T-helper 17 cell (primary cell): ENCODE data around the gene INSRR. TPM values are rescaled to one million over a fixed set of nuclear protein-coding genes. Genes with fewer than 3 reads are reported as not detected.

Experiments used
- ATAC-seq: fragments of 150-1000 bp; cut with Tn5 transposase; 2 replicates; pipeline ENCODE4 v1.10.0; 2021; ENCODE audit warnings: mild to moderate bottlenecking, moderate library complexity
- DNase-seq, 3 donors: peaks; one replicate each; pipeline versions ENCODE4 v3.0.0 to v3.0.0-alpha.2; 2020 to 2021
- H3K9me3 ChIP-seq: one replicate; pipeline ENCODE4 v1.7.0; 2013; ENCODE audit warnings: low read length, mild to moderate bottlenecking; ENCODE audit not compliant: control insufficient read depth, poor library complexity, severe bottlenecking
- H3K27ac Mint-ChIP-seq: one replicate; pipeline ENCODE4 v1.8.0; 2022; ENCODE audit warnings: mild to moderate bottlenecking, moderate library complexity, mixed read lengths
- H3K27me3 Mint-ChIP-seq: one replicate; pipeline ENCODE4 v1.8.0; 2022; ENCODE audit warnings: mixed read lengths
- H3K36me3 Mint-ChIP-seq: one replicate; pipeline ENCODE4 v1.8.0; 2022; ENCODE audit warnings: low read depth, mixed read lengths
- H3K4me1 Mint-ChIP-seq: one replicate; pipeline ENCODE4 v1.8.0; 2022; ENCODE audit warnings: mild to moderate bottlenecking, mixed read lengths
- H3K4me3 Mint-ChIP-seq: one replicate; pipeline ENCODE4 v1.8.0; 2022; ENCODE audit warnings: mild to moderate bottlenecking, moderate library complexity, mixed read lengths
- total RNA-seq, 4 donors: library from RNA in 2 of 4; stranded (reverse) in 2 of 4; gene quantifications; one replicate each; pipeline ENCODE4 v1.2.3 and lab custom pipeline; 2022 to 2026

Gene INSRR
- total RNA-seq, 2 donors from 2014 or later: not detected

DNA sequence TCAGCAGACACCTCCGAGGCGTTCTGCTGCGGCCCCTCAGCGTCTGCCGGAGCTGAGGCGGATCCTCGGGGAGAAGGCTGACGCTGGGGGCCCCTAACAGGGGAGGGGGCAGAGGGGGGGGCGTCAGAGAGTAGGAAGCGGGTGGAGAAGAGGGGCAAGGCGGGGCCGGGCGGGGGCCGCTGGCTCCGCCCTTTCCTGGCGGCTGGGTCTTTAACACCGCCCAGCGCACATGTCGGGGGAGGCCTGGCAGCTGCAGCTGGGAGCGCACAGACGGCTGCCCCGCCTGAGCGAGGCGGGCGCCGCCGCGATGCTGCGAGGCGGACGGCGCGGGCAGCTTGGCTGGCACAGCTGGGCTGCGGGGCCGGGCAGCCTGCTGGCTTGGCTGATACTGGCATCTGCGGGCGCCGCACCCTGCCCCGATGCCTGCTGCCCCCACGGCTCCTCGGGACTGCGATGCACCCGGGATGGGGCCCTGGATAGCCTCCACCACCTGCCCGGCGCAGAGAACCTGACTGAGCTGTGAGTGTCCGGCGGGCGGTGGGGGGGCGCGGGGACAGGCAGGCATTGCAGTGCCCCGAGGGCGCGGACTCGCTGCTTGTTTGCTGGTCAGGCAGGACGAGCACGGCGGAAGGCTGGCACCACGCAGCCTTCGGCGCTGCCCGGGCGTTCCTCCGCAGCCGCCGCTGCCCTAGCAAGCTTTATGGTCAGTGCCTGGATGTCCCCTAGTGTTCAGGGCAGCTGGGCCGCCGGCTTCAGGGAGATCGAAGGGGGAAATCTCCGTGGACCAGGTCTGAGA lies 1.9 kb upstream of the INSRR start, which contains the start of gene NTRK1:
TSS of gene NTRK1 (plus strand) at position 238 of the 796 bp plus-strand sequence. CDS start at position 308, 70 bp downstream.
- H3K4me3 Mint-ChIP-seq: peak within 1 kb of the TSS; percentile 86
- peaks cover 70% of the 10 kb centered on the region for H3K27me3 Mint-ChIP-seq
- H3K9me3 ChIP-seq: no peaks in the 10 kb centered on the region
- H3K36me3 Mint-ChIP-seq: peaks cover 7% of the 10 kb centered on the region
- DNase-seq (peak; percentile 32 to 52 (median 48)), ATAC-seq (peak; percentile 83)
- H3K4me1 Mint-ChIP-seq: peaks cover 32% of the 10 kb centered on the region
- no peak within 1 kb of the TSS for H3K27ac Mint-ChIP-seq

DNA sequence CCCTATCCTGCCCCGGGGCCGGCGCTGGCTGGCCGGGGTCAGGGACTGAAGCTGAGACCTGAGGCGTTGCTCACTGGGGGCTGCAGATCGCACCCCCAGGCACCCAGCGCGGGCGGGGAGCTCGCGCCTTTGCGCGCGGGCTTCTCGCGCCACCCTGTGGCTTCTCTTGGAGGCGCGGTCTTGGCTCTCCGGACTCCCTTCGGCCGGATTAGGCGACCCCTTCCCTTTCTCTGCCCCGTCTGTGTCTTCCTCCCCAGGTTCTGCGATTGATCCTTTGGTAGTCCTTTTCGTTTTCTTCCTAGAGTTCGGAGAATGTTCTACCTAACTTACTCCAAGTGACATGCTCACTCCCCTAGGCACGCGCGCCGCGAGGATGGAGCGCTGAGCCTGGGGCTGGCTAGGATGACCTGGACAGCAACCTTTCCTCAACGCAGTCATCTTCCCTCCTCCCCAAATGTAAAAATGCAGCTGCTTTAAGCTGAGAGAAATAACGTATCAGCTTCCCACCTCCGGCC lies 1.3 kb upstream of the INSRR start:
- peak overlapping the region; percentile 86 for H3K4me3 Mint-ChIP-seq
- peaks cover 29% of the 10 kb centered on the region for H3K4me1 Mint-ChIP-seq
- H3K9me3 ChIP-seq: no peaks in the 10 kb centered on the region
- ATAC-seq (peak; percentile 68), DNase-seq (peak; percentile 44 to 51 (median 44))
- peaks cover 7% of the 10 kb centered on the region for H3K36me3 Mint-ChIP-seq
- H3K27me3 Mint-ChIP-seq: peaks cover 63% of the 10 kb centered on the region
- no peak overlapping the region for H3K27ac Mint-ChIP-seq

DNA sequence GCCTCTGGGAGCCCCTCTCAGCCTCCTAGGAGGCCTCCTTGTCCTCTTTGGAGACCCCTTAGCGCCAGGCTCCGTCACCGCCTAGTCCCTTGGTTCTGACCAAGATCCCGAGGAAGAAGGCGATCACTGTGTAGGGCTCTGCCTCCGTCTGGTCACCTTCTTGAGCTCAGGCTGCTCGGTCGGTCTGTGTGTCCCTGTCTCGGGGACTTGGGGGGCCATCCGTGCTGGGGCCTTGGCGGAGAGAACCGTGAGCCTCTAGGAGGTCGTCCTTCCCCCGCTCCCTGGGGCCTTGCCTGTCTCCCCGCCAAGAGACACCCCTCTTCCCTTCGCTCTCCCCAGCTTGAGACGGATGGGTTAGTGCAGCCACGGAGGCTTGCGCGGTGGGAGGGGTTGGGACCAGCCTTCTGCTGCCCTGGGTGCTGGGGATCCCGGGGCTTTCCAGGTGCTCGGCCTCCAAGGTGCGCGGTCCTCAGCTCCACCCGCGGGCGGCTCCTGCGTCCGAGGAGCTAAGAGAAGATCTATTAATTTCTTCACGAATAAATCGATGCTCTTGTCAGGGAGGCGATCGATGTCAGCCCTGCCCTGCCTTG lies 701 bp upstream of the INSRR start:
- H3K27ac Mint-ChIP-seq: no peak overlapping the region
- H3K36me3 Mint-ChIP-seq: peaks cover 10% of the 10 kb centered on the region
- H3K27me3 Mint-ChIP-seq: peaks cover 62% of the 10 kb centered on the region
- H3K9me3 ChIP-seq: no peaks in the 10 kb centered on the region
- ATAC-seq: peak; percentile 29
- no peak for DNase-seq
- peak overlapping the region; percentile 86 for H3K4me3 Mint-ChIP-seq
- peaks cover 33% of the 10 kb centered on the region for H3K4me1 Mint-ChIP-seq

DNA sequence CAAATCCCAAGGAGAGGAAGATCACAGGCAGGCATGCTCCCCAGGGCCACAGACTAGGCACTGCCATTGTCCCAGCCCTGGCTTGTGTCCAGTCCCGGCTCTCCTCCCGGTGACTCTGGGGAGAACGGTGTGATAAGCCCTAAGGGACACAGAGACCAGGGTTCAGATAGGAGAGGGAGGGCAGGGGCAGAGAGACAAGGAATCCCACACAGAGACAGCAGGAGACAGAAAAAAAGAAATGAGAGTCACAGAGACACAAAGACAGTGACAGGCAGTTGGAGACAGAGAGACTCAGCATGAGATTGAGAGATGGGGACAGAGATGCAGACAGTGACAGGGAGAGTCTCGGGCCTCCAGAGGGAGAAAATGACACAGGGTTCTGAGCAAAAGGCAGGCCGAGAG lies 361 bp downstream of the INSRR start:
- H3K4me1 Mint-ChIP-seq: peaks cover 31% of the 10 kb centered on the region
- H3K9me3 ChIP-seq: no peaks in the 10 kb centered on the region
- H3K4me3 Mint-ChIP-seq: peak overlapping the region; percentile 82
- peaks cover 58% of the 10 kb centered on the region for H3K27me3 Mint-ChIP-seq
- ATAC-seq (no peak), DNase-seq (no peak)
- peaks cover 11% of the 10 kb centered on the region for H3K36me3 Mint-ChIP-seq
- no peak overlapping the region for H3K27ac Mint-ChIP-seq

DNA sequence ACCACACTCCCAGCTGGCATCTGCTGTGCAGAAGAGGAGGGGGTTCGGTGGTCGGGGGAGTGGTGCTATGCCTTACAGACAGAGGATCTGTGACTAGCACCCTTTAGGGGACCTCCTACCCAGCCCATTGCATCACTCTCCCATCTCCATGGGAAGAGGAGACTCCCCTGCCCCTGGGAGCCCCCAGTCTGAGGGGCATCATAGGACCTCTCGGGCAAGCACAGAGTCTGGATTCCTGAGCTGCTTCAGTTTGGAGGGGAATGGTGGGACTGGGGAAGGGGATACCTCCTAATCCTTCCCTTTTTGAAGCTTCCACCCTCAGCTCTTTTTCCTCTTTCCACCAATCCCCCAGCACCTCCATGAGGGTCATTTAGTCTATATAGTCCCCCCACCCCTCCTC lies 1.4 kb downstream of the INSRR start:
- H3K9me3 ChIP-seq: no peaks in the 10 kb centered on the region
- no peak overlapping the region for H3K27ac Mint-ChIP-seq
- H3K4me3 Mint-ChIP-seq: no peak overlapping the region
- H3K4me1 Mint-ChIP-seq: peaks cover 28% of the 10 kb centered on the region
- DNase-seq: no peak
- no peak for ATAC-seq
- peaks cover 6% of the 10 kb centered on the region for H3K36me3 Mint-ChIP-seq
- H3K27me3 Mint-ChIP-seq: peaks cover 58% of the 10 kb centered on the region

DNA sequence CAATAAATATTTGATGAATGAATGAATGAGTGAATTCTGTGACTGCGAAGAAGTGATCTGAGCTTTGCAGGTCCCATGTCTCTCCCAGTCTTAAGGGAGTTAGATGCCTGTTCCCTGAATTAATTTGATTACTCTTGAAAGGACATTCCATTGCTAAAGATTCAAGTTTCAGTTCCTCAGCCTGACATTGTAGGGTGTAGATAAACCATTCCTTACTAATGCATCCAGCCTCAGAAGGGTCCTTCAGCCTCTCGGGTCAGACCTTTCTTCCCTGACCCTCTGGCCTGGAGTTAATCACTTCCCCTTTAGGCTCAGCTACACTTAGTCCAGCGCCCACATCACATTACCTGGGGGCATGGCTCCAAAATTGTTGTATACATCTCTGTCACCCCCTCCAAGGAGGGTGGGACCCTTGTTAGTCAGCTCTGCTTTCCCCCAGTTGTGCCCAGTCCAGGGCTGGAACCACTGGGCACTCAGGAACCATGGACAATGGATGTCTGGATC lies 2.6 kb downstream of the INSRR start:
- no peak overlapping the region for H3K27ac Mint-ChIP-seq
- peaks cover 25% of the 10 kb centered on the region for H3K4me1 Mint-ChIP-seq
- H3K9me3 ChIP-seq: no peaks in the 10 kb centered on the region
- H3K4me3 Mint-ChIP-seq: no peak overlapping the region
- no peak for DNase-seq
- no peak for ATAC-seq
- H3K36me3 Mint-ChIP-seq: peaks cover 6% of the 10 kb centered on the region
- peaks cover 48% of the 10 kb centered on the region for H3K27me3 Mint-ChIP-seq

DNA sequence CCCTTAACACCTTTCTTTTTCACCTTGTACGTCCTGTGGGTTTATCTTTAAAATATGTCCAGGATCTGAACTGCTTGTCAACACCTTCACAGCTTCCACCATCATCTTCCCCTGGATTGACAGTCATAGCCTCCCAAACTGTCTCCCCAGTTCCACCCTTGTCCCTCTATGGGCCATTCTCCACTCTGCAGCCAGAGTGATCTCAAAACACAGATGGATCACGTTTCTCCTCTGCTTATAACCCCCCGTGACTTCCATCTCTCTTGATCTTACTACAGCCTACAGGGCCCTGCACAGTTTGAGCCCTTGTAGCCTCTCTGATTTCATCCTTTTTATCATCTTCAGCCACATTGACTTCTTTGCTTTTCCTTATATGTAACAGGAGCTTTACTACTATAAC lies 4.3 kb downstream of the INSRR start:
- Mint-ChIP-seq H3K4me1 (peaks cover 16% of the 10 kb centered on the region), H3K27me3 (peaks cover 38% of the 10 kb centered on the region), H3K4me3 (no peak overlapping the region), H3K27ac (no peak overlapping the region), H3K36me3 (peaks cover 6% of the 10 kb centered on the region)
- H3K9me3 ChIP-seq: no peaks in the 10 kb centered on the region
- ATAC-seq (no peak), DNase-seq (no peak)

DNA sequence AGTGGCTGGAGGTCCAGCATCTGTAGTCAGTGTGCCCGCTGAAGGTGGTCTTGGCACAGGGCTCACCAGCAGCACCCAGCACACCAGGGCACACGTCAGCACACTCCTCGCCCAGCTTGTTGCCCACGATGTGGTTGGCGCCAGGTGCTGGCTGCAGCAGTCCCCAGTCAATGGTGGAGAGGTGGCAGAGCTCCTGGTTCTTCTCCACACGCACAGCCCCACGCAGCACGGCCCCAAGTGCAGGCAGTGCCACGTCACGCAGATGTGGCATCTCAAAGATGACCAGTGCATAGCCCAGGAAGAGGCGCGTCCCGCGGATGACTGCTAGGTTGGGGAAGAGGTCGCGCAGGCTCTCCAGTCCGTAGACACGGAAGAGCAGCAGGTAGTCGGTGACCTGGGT lies 5.2 kb downstream of the INSRR start:
- Mint-ChIP-seq H3K36me3 (peaks cover 6% of the 10 kb centered on the region), H3K27me3 (peaks cover 34% of the 10 kb centered on the region), H3K27ac (no peak overlapping the region), H3K4me3 (no peak overlapping the region), H3K4me1 (peaks cover 15% of the 10 kb centered on the region)
- ATAC-seq (no peak), DNase-seq (no peak)
- no peaks in the 10 kb centered on the region for H3K9me3 ChIP-seq

DNA sequence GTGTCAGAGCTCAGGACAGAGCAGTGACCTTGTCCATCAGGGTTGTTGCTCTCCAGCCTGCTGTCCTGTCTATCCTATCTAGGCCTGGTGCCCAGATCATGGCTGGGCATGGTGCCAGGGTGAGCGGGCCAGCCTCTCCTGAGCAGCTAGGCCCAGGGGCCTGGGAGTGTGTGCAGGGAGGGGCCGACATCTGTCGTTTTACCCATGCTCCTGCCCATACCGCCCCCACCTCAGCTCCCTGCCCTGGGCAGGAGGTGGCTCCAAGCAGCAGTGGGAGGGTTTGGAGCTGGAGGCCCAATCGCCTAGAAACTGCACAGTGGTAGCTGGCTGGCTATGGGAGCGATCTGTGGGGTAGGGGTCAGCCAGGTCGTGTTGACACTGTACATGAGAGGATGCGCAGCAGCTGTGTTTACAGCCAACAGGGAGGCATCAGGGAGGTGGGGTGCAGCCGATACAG lies 6.5 kb downstream of the INSRR start:
- Mint-ChIP-seq H3K27ac (no peak overlapping the region), H3K27me3 (peaks cover 27% of the 10 kb centered on the region)
- ATAC-seq: no peak

DNA sequence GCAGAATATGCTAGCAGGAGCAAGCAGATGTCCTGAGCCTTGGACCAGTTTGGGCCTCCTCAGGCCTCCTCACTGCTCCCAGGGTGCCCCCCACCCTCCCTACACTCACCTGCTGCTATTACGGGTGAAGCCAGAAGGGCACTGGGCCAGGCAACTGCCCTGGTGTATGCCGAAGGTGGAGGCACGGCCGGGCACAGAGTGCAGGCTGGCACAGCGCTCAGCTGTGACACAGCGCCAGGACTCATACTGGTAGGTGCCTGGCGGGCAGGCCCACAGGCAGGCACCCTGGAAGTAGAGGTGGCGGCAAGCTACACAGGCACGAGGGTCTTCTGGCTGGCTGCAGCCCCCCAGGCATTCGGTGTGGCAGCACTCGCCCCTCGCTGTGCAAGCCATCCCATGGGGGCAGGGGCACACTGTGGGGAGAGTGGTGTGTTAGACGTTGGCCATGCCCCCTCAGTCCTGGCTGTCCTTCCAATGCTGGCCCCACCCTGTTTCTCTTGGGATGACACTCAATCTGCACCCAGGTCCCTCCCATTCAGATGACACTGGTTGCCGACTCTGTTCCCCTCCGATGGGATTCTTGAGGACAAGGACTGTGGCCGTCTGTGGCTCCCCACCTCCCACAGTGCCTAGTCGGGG lies 7.0 kb downstream of the INSRR start:
- no peaks in the 10 kb centered on the region for H3K9me3 ChIP-seq
- Mint-ChIP-seq H3K27me3 (peaks cover 27% of the 10 kb centered on the region), H3K4me3 (no peak overlapping the region), H3K27ac (no peak overlapping the region), H3K36me3 (peaks cover 4% of the 10 kb centered on the region), H3K4me1 (peaks cover 18% of the 10 kb centered on the region)
- DNase-seq: no peak
- ATAC-seq: no peak

More for the DNA sequence above, 6.5 kb downstream of the INSRR start:
- Mint-ChIP-seq H3K4me1 (peaks cover 18% of the 10 kb centered on the region), H3K36me3 (peaks cover 4% of the 10 kb centered on the region), H3K4me3 (no peak overlapping the region)
- DNase-seq: no peak
- H3K9me3 ChIP-seq: no peaks in the 10 kb centered on the region

DNA sequence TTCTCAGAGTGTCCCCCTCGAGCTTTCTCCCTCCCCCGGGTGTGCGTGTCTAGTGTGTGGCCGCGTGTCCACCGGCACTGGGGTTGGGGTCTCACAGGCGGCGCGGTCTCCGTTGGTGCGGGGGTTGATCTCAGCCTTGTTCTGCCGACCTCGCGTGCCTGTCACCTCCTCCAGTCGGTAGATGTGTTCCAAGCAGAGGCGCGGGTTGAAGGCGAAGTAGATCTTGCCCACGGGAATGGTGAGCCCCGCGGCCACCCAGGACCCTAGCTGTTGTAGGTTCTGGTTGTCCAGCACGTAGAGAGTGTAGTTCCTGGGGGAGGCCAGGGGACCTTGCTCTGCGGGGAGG lies 9.8 kb downstream of the INSRR start:
- no peak for DNase-seq
- Mint-ChIP-seq H3K27ac (no peak overlapping the region), H3K4me3 (peak overlapping the region; percentile 76), H3K36me3 (no peaks in the 10 kb centered on the region), H3K4me1 (peaks cover 20% of the 10 kb centered on the region), H3K27me3 (peaks cover 32% of the 10 kb centered on the region)
- no peak for ATAC-seq
- no peaks in the 10 kb centered on the region for H3K9me3 ChIP-seq

DNA sequence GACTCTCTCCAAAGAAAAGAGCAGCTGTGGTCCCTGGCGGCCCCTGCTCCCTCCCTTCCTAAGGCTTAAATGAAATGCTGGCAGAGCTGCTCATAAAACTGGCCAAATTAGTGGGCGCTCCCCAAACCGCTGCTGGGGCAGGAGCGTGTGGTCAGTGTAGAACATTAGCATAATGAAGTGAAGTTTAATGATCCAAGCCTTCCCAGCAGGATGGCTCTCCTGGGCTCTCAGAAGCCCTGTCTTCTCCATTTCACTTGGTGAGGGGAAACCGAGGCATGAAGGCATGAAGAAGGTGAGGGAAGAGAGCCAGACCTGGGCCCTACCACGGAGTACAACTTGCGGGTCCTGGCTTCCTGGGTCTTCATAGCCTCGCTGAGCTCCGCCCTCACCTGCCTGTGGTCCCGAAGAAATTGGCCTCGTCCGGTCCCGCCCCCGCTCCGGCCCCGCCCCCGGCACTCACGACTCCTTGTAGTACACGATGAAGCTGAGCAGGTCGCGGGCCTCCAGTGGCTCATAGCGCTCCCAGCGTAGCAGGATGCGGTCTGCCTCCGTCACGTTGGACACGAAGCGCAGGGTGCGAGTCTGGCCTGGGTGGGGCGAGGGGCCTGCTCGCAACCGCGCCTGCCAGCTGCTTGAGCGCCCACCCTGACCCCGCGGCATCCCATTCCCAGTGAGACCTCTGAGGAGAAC lies 10.3 kb downstream of the INSRR start:
- H3K9me3 ChIP-seq: no peaks in the 10 kb centered on the region
- Mint-ChIP-seq H3K4me1 (peaks cover 23% of the 10 kb centered on the region), H3K27me3 (peaks cover 33% of the 10 kb centered on the region), H3K4me3 (peak overlapping the region; percentile 76), H3K27ac (no peak overlapping the region), H3K36me3 (no peaks in the 10 kb centered on the region)
- ATAC-seq (peak; percentile 86), DNase-seq (peak; percentile 44 to 60 (median 58))
